CD14-positive monocyte (primary cell): ENCODE results near the gene BRCC3. TPM values are rescaled to one million over a fixed set of nuclear protein-coding genes. Genes with fewer than 3 reads are reported as not detected.

ENCODE experiments used
- DNase-seq, 3 donors: peaks; one replicate each; pipeline ENCODE4 v3.0.0-alpha.2; 2011 to 2022
- H2AFZ ChIP-seq: 2 replicates; pipeline ENCODE4 v1.6.0; 2012; ENCODE audit warnings: mild to moderate bottlenecking, low read depth, low read length, inconsistent platforms; ENCODE audit not compliant: insufficient read depth, poor library complexity, severe bottlenecking
- H3K27ac ChIP-seq, 2 donors: 1 replicate in 1 of 2; 2 replicates in 1 of 2; pipeline ENCODE4 v1.5.1; 2012 to 2013; ENCODE audit warnings: low read length in 2 of 2, control low read depth in 1 of 2, inconsistent platforms in 1 of 2, low read depth in 1 of 2, mild to moderate bottlenecking in 1 of 2
- H3K27me3 ChIP-seq, 2 donors: one replicate each; pipeline versions ENCODE4 v1.6.0 to v1.6.1; 2011 to 2013; ENCODE audit warnings: low read length in 2 of 2; ENCODE audit not compliant: control insufficient read depth in 2 of 2, insufficient read depth in 2 of 2
- H3K36me3 ChIP-seq, 2 donors: replicated peaks in 1 of 2; 1 replicate in 1 of 2; 2 replicates in 1 of 2; pipeline versions ENCODE4 v1.5.1 to v1.6.1; 2012 to 2013; ENCODE audit warnings: low read length in 2 of 2, control low read depth in 1 of 2, inconsistent platforms in 1 of 2, mild to moderate bottlenecking in 1 of 2; ENCODE audit not compliant: insufficient read depth in 2 of 2, control insufficient read depth in 1 of 2
- H3K4me1 ChIP-seq, 2 donors: 1 replicate in 1 of 2; 2 replicates in 1 of 2; pipeline versions ENCODE4 v1.5.1 to v1.6.1; 2012 to 2013; ENCODE audit warnings: low read length in 2 of 2, control low read depth in 1 of 2, inconsistent platforms in 1 of 2, mild to moderate bottlenecking in 1 of 2, moderate library complexity in 1 of 2; ENCODE audit not compliant: insufficient read depth in 2 of 2, control insufficient read depth in 1 of 2
- H3K4me2 ChIP-seq: replicated peaks from 2 replicates; pipeline ENCODE3; 2012; ENCODE audit warnings: low read length, moderate library complexity, mild to moderate bottlenecking; ENCODE audit not compliant: poor library complexity, severe bottlenecking; ENCODE audit errors: extremely low read depth
- H3K4me3 ChIP-seq, 3 experiments: fragments of 200-600 bp in 1 of 3; sonication (generic) in 1 of 3; replicated peaks in 1 of 3; 1 replicate in 2 of 3; 2 replicates in 1 of 3; pipeline ENCODE4 v1.5.1; 2011 to 2013; ENCODE audit warnings: low read length in 3 of 3, mild to moderate bottlenecking in 3 of 3, control low read depth in 2 of 3, low read depth in 2 of 3, inconsistent platforms in 1 of 3, moderate library complexity in 1 of 3
- H3K79me2 ChIP-seq: 2 replicates; pipeline ENCODE4 v1.6.0; 2012; ENCODE audit warnings: mild to moderate bottlenecking, control low read depth, inconsistent platforms, low read length, moderate library complexity; ENCODE audit not compliant: insufficient read depth
- H3K9ac ChIP-seq: 2 replicates; pipeline ENCODE4 v1.6.0; 2017; ENCODE audit warnings: low read length, mild to moderate bottlenecking; ENCODE audit not compliant: insufficient read depth, poor library complexity, severe bottlenecking
- H3K9me3 ChIP-seq, 2 donors: replicated peaks in 1 of 2; 1 replicate in 1 of 2; 2 replicates in 1 of 2; pipeline versions ENCODE4 v1.5.1 to v1.6.1; 2012 to 2013; ENCODE audit warnings: low read length in 2 of 2, control low read depth in 1 of 2; ENCODE audit not compliant: control insufficient read depth in 1 of 2, insufficient read depth in 1 of 2
- H4K20me1 ChIP-seq: 2 replicates; pipeline ENCODE4 v1.6.0; 2012; ENCODE audit warnings: mild to moderate bottlenecking, low read length, control low read depth, moderate library complexity; ENCODE audit not compliant: insufficient read depth
- H3K27ac Mint-ChIP-seq, 7 donors: one replicate each; pipeline ENCODE4 v1.8.0; 2020; ENCODE audit warnings: mild to moderate bottlenecking in 7 of 7, mixed read lengths in 7 of 7, moderate library complexity in 6 of 7, inconsistent platforms in 2 of 7
- H3K27me3 Mint-ChIP-seq, 3 donors: one replicate each; pipeline ENCODE4 v1.8.0; 2021 to 2022; ENCODE audit warnings: low read depth in 3 of 3, mild to moderate bottlenecking in 3 of 3, mixed read lengths in 3 of 3, moderate library complexity in 3 of 3, inconsistent platforms in 1 of 3
- H3K36me3 Mint-ChIP-seq, 2 donors: one replicate each; pipeline ENCODE4 v1.8.0; 2020; ENCODE audit warnings: mixed read lengths in 2 of 2, inconsistent platforms in 1 of 2, mild to moderate bottlenecking in 1 of 2
- H3K4me1 Mint-ChIP-seq: one replicate; pipeline ENCODE4 v1.8.0; 2020; ENCODE audit warnings: mild to moderate bottlenecking, mixed read lengths
- H3K4me3 Mint-ChIP-seq, 2 donors: one replicate each; pipeline ENCODE4 v1.8.0; 2020; ENCODE audit warnings: mild to moderate bottlenecking in 2 of 2, mixed read lengths in 2 of 2, moderate library complexity in 1 of 2
- H3K9me3 Mint-ChIP-seq, 7 donors: one replicate each; pipeline ENCODE4 v1.8.0; 2020 to 2022; ENCODE audit warnings: mixed read lengths in 7 of 7, mild to moderate bottlenecking in 6 of 7, moderate library complexity in 6 of 7, inconsistent platforms in 2 of 7
- WGBS: methylation state at CpG from one replicate; pipeline ENCODE4 v1.1.5; 2013; ENCODE audit warnings: missing lambda C conversion rate; ENCODE audit not compliant: insufficient coverage; 5-methylcytosine and 5-hydroxymethylcytosine counted together
- intact Hi-C, 2 donors: fragments of 100-400 bp; cut with micrococcal nuclease; formaldehyde crosslinking; loops; one replicate each; pipeline versions ENCODE4 v1.15.0 to v1.15.1; 2023
- polyA plus RNA-seq, 3 donors: library from polyadenylated mRNA; depleted of rRNA in 1 of 3; unstranded in 2 of 3; stranded (reverse) in 1 of 3; fragments of 300-500 nt in 2 of 3; fragments of >200 nt in 1 of 3; fragmentation: Illumina TruSeq in 2 of 3; gene quantifications; 1 replicate in 2 of 3; 2 replicates in 1 of 3; pipeline ENCODE4 v1.2.3, GENCODE V29; 2012 to 2021
- TF ChIP-seq, protein P1 (sequence below): fragments of 200-600 bp; IDR thresholded peaks from one replicate; pipeline ENCODE4 v1.8.0; 2022; ENCODE audit warnings: antibody characterized with exemption, mild to moderate bottlenecking

BRCC3 gene
- polyA plus RNA-seq, 3 donors = 8.4 to 21.7 (median 10.0) TPM

DNA sequence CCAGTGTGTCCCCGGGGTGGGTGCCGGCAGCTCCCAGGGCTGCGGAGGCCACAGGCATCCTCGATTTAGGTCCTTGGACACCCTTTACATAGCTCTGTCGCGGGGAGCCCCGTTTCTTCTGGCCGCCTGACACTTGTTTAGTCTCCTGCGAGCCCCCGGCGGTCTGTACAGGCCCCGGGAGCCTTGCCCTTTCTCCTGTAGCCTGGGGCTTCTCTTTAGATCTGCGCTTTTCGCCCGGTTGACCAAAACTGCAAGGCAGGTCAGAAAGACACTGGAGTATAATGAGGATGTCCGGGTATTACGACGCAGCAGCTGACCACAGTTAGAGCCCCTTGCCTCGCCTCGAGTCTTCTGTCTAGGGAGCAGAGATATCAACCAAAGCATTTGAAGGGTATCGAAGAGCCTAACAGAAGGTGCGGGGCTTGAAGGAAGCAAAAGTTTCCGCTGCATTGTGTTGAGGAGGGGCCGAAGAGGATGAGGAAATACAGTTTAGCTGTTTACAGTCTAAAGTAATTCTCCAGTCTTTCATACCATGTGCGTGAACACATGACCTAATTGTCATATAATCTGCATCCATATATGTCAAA is 479 bp downstream of the BRCC3 start:
- Mint-ChIP-seq H3K27me3 (no peaks in the 10 kb centered on the region), H3K9me3 (peaks cover 0 to 8% (median 0%) of the 10 kb centered on the region in 7 donors), H3K36me3 (peaks cover 22 to 27% of the 10 kb centered on the region in 2 donors), H3K27ac (peak overlapping the region; percentile 93 to 98 (median 96)), H3K4me1 (peaks cover 37% of the 10 kb centered on the region), H3K4me3 (peak overlapping the region; percentile 81 to 91)
- no peaks in the 10 kb centered on the region for H3K9me3 ChIP-seq
- peak overlapping the region; percentile 71 for H3K4me2 ChIP-seq
- DNase-seq = peak; percentile 23 to 40 (median 36)
- peak overlapping the region; percentile 92 to 99 for H3K27ac ChIP-seq
- no peaks in the 10 kb centered on the region for H3K27me3 ChIP-seq
- H2AFZ ChIP-seq = peak overlapping the region; percentile 70
- intact Hi-C loops = loop anchor here (5.0 kb wide), 1 partner anchor 44 kb away; the partner anchor contains the start of gene FUNDC2 (in 2 of the 2)
- H3K9ac ChIP-seq = peak overlapping the region; percentile 79
- TF ChIP-seq, protein P1, sequence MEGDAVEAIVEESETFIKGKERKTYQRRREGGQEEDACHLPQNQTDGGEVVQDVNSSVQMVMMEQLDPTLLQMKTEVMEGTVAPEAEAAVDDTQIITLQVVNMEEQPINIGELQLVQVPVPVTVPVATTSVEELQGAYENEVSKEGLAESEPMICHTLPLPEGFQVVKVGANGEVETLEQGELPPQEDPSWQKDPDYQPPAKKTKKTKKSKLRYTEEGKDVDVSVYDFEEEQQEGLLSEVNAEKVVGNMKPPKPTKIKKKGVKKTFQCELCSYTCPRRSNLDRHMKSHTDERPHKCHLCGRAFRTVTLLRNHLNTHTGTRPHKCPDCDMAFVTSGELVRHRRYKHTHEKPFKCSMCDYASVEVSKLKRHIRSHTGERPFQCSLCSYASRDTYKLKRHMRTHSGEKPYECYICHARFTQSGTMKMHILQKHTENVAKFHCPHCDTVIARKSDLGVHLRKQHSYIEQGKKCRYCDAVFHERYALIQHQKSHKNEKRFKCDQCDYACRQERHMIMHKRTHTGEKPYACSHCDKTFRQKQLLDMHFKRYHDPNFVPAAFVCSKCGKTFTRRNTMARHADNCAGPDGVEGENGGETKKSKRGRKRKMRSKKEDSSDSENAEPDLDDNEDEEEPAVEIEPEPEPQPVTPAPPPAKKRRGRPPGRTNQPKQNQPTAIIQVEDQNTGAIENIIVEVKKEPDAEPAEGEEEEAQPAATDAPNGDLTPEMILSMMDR = no peak
- H3K4me1 ChIP-seq = peaks cover 16 to 20% of the 10 kb centered on the region in 2 donors
- H4K20me1 ChIP-seq = no peaks in the 10 kb centered on the region
- peaks cover 13 to 30% of the 10 kb centered on the region in 2 donors for H3K36me3 ChIP-seq
- WGBS = under 1% methylated on average over 19 of the region's 25 CpGs
- peak overlapping the region; percentile 49 to 75 (median 66) for H3K4me3 ChIP-seq
- peaks cover 35% of the 10 kb centered on the region for H3K79me2 ChIP-seq

DNA sequence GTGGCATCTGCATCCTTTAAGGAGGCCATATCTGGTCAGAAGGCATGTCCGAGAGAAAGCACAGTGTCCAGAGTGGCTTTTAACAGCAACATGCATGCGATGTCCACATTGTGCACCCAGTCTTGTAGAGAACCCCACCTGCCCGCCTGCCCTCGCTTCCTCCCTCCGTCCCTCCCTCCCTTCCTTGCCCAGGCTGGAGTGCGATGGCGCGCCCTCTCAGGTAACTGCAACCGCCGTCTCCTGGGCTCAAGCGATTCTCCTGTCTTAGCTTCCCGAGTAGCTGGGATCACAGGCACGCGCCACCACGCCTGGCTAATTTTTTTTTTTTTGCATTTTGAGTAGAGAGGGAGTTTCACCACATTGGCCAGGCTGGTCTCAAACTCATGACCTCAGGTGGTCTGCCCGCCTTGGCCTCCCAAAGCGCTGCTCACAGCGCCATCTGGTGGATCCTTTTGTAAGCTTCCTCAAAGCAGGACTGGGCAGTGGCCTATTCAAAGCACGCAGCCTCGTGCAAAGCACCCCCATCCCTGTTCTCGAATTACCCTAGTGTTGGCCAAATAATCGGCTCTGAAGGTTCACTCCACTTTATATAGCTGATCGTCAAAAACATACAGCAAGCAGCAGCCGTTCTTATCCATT is 15.0 kb downstream of the BRCC3 start:
- H3K4me1 Mint-ChIP-seq = no peaks in the 10 kb centered on the region
- no peak overlapping the region for H2AFZ ChIP-seq
- intact Hi-C loops = no loop called here

More for the DNA sequence above, 15.0 kb downstream of the BRCC3 start:
- peak; percentile 18 to 23 (median 22) for DNase-seq
- Mint-ChIP-seq H3K36me3 (peaks cover 31 to 42% of the 10 kb centered on the region in 2 donors), H3K27me3 (peaks cover 0 to 2% (median 0%) of the 10 kb centered on the region in 3 donors), H3K9me3 (no peaks in the 10 kb centered on the region), H3K27ac (no peak overlapping the region), H3K4me3 (no peak overlapping the region)
- H3K27me3 ChIP-seq = no peaks in the 10 kb centered on the region
- H3K4me1 ChIP-seq = no peaks in the 10 kb centered on the region
- peaks cover 16 to 62% of the 10 kb centered on the region in 2 donors for H3K36me3 ChIP-seq
- H4K20me1 ChIP-seq = peaks cover 3% of the 10 kb centered on the region
- H3K4me3 ChIP-seq = no peak overlapping the region
- no peaks in the 10 kb centered on the region for H3K79me2 ChIP-seq
- H3K27ac ChIP-seq = no peak overlapping the region
- WGBS = 100% methylated on average over 8 of the region's 24 CpGs
- H3K9me3 ChIP-seq = no peaks in the 10 kb centered on the region
- TF ChIP-seq, protein P1 = peak; percentile 39
- H3K4me2 ChIP-seq = no peak overlapping the region
- no peak overlapping the region for H3K9ac ChIP-seq
